Superior temporal gyrus (tissue), 1 donor: ENCODE data around the gene DALRD3.

ENCODE experiments used
- DNase-seq: peaks from one replicate; pipeline ENCODE4 v3.0.0-alpha.2; 2016; ENCODE audit errors: extremely low spot score

The DALRD3 gene

GRCh38 chr3:48980295-48980694 lies 38.1 kb downstream of the DALRD3 start:
- no peak for DNase-seq

- no peak for DNase-seq
Observed at GRCh38 chr3:48979451-48979850, 38.9 kb downstream of the DALRD3 start.

DNA sequence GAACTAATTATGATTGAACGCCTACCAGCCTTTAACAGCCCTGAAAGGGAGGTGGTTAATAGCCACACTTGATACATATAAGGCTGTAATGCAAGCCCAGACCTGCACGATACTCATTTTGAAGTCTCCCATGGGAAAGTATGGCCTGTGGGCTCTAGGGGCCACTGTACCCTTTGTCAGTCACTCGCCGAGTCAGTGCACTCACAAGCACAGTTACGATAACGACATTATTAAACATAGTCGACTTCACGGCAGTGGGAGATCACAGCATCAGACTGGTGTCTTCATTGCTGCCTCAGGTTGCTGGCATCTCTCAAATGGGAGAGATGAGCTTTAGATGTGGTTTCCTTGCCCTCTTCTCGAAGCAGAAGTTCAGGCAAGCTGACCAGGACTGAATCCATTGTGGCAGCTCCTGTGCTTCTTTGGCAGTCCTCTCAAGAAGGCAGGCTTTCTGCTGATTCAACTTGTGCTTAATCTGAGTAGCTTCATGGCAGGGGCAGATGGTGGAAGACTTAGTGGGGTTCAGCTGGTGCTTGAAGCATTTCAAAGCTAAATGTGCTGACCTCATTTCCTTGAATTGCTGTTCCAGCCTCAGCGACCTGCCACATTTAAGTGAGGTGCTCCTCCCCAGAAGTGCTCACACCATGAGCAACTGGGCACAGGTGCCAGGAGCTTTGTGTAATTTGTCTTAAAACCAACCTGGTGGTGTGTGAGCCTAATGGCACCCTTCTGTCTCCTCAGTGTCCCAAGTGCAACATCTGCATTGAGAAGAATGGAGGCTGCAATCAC lies 44.1 kb downstream of the DALRD3 start:
- DNase-seq = no peak

DNA sequence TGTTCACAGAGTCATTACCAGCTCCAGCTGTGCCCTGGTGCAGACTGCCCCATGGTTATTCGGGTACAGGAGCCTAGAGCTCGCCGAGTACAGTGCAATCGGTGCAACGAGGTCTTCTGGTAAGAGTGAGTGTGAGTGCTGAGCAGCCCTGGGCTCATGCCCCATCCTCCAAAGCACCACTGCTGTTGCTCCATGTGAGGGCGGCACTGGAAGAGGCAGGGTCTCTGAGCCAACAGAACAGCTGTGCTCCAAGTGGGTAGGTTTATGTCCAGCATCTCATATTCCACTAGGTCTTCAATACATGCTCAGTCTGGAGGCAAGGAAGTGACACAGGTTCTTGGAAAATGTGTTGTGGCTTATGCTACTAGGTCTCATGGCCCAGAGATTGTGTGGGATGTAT lies 47.8 kb downstream of the DALRD3 start:
- no peak for DNase-seq

DNA sequence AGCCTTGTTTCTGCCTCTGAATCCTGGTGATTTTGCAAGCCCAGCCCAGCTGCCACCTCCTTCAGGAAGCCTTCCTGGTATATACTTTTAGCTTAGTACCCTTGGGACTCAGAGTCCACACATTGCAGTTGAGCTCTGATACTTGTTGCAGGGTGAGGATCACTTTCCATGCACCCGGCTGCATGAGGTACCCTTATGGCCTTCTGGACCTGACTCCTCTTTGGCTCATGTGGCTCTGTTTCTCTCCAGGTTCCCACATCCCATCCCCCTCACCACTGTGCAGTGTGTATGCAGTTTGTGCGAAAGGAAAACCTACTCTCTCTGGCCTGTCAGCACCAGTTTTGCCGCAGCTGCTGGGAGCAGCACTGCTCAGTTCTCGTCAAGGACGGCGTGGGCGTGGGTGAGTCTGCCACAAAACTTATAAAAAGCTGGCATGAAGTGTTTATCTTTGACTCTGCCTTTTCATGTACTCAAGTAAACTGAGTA lies 51.5 kb downstream of the DALRD3 start:
- DNase-seq = no peak

DNA sequence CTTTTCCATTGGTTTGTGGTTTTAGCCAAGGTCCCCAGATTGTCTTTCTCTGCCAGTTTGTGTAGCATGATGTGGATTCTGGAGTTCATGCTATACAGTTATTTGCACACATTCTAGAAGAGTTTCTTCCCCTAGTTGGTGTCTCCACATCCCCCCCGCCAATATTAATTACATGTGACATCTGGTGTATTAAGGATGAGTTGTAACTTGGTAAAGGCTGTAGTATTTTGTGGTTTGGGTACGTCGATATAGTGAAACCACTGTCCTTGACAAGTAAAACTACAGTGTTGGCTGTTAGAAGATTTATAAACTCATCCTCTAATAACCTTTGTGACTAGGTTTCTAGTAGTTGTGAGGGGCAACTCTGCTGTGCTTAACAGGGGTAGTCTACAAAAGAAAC lies 52.0 kb downstream of the DALRD3 start:
- DNase-seq = no peak
